Stimulated activated CD4-positive, alpha-beta T cell treated with anti-CD3 and anti-CD28 coated beads, Interleukin-15, amount 100 ng/mL, for 1 hour (primary cell): Measurements from ENCODE around the gene GPR15LG.
"Not testable (repeated sequence)": the region's sequence is repeated elsewhere in the genome, so short reads cannot be mapped to it uniquely, and the experiment has no call there.

Experiments used
- DNase-seq, 2 donors: peaks; one replicate each; pipeline ENCODE4 v3.0.0-alpha.2; 2020; ENCODE audit warnings: low read depth in 1 of 2, low spot score in 1 of 2

Gene GPR15LG

DNA sequence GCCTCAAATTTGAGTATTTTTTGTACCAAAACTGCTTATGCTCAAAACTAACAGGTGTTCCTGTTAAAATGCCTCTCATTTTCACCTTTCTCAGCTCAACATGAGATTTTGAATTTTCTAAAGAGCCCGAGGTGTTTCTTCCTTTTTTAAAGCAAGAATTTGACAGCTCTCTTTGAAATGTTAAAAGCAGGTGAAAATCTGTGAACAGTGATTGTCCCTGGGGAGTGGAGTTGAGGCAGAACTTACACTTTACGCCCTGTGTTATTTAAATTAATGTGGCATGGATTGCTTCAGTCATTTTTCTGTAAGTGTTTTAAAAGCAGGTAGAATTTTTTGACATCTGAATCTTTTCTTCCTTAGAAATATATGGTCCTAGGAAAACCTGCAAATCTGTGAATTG lies 9.2 kb upstream of the GPR15LG start:
- DNase-seq: no peak

DNA sequence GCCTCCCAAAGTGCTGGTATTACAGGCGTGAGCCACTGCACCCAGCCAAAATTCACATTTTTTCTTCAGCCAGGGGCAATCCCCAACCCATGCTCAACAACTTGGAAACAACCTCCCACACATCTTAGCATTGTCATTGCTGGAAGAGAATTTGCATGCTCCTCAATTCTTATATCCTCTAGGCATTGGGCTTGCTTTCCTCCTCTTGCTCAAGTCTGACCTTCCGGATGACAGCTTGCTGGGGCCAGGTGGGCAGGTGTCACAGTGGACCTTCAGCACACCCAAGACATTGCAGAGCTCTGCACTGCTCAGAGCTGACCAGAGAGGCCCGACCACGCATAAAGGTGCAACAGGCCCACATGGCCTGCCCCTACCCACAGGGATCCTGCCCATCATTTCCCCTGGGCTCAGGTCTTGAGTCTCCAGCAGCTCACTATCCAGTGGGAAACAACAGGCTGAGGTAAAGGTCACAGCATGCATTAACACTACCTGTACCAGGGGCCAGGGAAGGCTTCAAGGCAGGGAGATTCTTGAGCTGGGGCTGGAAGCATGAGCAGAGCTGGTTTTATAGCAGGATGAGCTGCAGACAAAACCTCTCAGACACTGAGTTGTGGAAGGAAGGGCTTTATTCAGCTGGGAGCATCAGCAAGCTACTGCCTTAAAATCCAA lies 6.8 kb upstream of the GPR15LG start:
- DNase-seq: no peak

- not testable (repeated sequence) for DNase-seq
Observed at GRCh38 chr10:84167289-84167653, 6.3 kb upstream of the GPR15LG start.

DNA sequence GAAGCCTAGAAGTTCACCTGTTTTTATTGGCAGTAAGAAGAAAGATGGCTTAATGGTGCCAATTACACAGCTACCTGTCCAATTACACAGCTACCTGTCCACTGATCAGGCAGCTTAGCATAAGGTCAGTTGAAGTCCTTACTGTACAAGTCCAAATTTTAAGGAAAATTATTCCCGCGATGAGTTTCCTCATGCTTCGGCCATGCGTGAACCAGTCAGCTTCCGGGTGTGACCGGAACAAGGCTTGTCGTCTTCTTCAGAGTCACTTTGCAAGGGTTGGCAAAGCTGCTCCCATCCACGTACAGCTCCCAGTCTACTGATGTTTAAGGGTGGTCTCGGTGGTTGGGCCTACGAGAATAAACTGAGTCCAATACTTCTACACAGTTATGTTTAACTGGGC lies 5.2 kb upstream of the GPR15LG start:
- DNase-seq: not testable (repeated sequence)

- not testable (repeated sequence) for DNase-seq
Observed at GRCh38 chr10:84171237-84171636, 2.4 kb upstream of the GPR15LG start.

GRCh38 chr10:84171700-84172466 lies 1.7 kb upstream of the GPR15LG start:
- not testable (repeated sequence) for DNase-seq

GRCh38 chr10:84172467-84173356 lies 889 bp upstream of the GPR15LG start:
- DNase-seq: no peak

GRCh38 chr10:84175436-84175835 lies 1.8 kb downstream of the GPR15LG start:
- no peak for DNase-seq

DNA sequence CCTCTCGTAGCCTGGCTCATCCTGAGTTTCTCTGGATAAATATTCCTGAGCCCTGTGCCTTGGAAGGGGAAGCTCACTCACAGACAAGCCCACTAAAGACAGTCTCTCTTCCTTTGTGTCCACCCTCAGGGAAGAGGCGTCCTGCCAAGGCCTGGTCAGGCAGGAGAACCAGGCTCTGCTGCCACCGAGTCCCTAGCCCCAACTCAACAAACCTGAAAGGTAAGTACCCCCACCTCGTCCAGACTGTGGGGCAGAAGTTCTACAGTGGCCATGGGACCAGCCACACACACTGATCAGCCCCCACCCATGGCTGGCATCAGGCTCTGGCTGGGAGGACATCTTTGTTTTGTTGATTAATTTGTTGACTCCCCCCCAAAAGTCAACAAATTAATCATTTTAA lies 2.8 kb downstream of the GPR15LG start:
- DNase-seq: no peak

DNA sequence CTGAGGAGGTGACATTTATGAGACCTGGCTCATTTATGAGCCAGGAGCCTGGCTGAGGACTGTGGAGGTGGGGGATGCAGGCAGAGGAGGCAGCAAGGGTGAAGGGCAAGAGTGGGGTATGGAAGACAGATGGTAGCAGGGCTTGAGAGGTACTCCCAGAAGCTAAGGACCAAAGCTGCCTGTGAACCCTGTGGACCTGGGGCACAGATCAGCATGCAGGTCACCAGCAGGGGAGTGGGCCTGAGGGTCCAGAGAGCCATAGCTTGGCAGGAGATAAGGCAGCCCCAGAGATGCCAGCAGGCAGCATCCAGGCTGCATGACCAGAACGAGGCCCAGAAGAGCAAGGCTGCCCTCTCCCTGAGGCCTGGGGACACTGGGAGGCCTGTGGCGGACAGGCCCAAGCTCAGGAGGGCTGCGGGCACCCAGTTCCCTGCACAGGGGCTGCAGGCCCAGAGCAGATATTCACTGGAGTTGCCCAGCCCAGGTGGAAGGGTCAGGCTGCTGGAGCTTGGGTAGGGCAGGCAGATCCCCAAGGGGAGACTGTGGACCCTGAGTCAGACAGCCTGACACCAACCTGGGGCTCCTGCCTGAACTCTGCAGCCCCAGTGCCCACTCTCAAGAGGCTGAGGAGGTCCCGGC lies 3.4 kb downstream of the GPR15LG start:
- no peak for DNase-seq

DNA sequence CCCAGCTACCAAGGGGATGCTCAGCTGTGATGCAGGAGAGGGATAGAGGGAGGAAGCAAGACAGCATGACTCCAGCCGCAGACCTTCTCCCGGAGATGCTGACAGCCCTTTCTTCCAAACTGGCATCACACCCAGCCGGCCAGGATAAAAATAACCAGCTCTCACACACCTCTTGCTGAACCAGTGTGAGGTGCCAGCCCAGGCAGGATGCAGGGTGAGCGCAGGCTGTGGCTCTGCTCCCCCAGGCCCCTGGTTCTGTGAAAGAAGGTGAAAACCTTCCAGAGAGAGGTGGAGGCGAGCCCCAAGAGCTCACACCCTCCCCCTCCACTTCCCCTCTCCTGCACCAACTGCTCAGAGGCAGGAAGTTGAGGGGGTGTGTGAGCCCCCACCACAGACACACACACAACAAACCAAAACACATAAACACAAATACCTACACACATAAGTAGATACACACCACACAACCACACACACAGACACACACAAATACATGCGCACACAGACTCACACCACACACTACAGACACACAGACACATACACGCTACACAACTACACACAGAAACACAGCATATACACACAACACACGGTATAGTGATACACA lies 4.0 kb downstream of the GPR15LG start:
- no peak for DNase-seq

GRCh38 chr10:84178160-84178609 lies 4.6 kb downstream of the GPR15LG start:
- no peak for DNase-seq

GRCh38 chr10:84179059-84179710 lies 5.6 kb downstream of the GPR15LG start:
- no peak for DNase-seq

DNA sequence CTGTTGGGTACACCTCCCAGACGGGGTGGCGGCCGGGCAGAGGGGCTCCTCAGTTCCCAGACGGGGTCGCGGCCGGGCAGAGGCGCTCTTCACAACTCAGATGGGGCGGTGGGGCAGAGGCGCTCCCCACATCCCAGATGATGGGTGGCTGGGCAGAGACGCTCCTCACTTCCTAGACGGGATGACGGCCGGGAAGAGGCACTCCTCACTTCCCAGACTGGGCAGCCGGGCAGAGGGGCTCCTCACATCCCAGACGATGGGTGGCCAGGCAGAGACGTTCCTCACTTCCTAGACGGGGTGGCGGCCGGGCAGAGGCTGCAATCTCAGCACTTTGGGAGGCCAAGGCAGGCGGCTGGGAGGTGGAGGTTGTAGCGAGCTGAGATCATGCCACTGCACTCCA lies 6.8 kb downstream of the GPR15LG start:
- DNase-seq: not testable (repeated sequence)

DNA sequence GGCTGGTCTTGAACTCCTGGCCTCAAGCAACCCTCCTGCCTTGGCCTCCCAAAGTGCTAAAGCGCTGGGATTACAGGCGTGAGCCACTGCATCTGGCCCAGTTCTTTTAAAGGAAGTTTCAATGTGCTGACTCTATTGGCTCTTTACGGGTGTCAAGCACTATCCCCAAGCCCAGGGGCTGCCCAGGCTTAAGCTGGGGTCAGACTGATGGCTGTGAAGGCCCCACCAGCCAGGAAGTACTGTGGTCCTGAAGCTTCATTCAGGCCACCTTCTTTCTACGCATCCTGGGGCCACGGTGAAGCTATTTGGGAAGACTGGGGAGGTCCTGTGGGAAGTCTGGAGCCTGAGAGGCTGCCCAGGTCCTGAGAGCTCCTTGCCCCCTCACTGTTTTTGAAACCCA lies 8.0 kb downstream of the GPR15LG start:
- DNase-seq: no peak

GRCh38 chr10:84184517-84184916 lies 10.9 kb downstream of the GPR15LG start:
- DNase-seq: no peak

DNA sequence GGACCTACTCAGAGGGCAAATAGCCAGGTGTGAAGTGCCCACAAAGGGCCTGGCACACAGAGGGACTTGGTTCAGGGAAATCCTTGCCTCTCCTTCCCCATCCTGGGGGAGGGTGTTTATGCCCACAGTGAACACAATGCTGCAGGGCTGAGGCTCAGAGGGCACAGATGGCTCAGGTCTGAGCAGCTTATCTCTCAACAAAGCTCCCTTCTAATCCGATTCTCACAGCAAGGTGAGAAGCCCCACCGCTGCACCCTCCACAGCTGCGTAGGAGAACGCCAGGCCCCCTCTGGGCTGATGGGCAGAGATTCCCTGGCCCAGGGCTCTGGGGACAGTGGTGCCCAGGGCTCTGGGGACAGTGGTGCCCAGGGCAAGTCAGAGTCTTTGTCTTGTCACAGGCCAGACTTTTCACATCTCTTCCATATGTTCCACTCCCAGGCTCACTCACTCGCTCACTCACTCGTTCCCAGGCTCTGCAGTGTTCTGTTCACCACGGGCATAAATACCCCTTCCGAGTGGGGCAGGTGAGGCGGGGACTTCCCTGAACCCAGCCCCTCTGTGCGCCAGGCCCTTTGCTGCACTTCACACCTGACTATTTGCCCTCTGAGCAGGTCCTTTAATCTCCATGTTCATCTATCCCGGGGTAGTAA lies 12.1 kb downstream of the GPR15LG start:
- DNase-seq: no peak

GRCh38 chr10:84188815-84189214 lies 15.2 kb downstream of the GPR15LG start:
- no peak for DNase-seq

DNA sequence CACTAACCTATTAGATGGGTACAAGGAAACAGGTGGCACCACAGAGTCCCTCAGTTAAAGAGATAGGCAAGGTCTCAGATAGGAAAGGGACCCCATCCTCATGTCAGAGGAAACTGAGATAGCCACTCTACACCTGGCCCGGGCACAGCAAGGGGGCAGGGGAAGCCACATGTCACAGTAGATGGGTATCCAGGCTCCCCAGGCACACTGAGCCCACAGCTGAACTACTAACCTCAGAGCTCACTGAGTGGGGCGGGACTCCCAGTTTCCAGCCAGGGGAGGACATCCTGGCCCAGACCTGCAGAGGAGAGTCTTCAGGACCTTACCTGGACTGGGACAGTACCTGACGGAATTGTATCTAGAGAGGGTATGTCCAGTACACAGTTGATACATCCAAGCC lies 17.0 kb downstream of the GPR15LG start:
- no peak for DNase-seq

DNA sequence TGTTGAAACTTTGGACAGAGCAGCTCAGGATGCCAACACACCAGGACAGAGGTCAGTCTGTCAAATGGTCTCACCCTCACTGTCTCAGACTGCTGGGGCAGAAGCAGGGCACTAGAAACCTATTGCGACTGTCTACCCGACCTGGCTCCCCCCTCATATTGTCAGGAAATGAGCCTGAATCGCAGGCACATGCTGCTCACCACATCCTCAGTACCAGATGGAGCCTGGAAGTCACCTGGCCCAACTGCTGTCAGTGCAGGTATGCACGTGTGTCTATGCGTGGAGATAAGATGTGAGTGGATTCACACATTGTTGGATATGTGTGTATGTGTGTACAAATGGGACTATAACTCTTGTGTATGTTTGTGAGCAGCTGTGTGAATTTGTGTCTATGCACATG lies 17.5 kb downstream of the GPR15LG start:
- DNase-seq: no peak
